HG03575 (cell line): Measurements from ENCODE around the gene NECTIN1.

ENCODE experiments used
- ATAC-seq: cut with Tn5 transposase; IDR thresholded peaks from one replicate; pipeline ENCODE4 v1.9.1; 2021; ENCODE audit not compliant: unreplicated experiment, insufficient number of reproducible peaks, low FRiP score; ENCODE audit errors: extremely low read depth

NECTIN1 gene

GRCh38 chr11:119720311-119720913 is 8.6 kb downstream of the NECTIN1 start:
- no peak for ATAC-seq

- ATAC-seq, result no peak
Measured at GRCh38 chr11:119717839-119718534, 11.0 kb downstream of the NECTIN1 start.

- no peak for ATAC-seq
Measured at GRCh38 chr11:119716582-119717498, 12.2 kb downstream of the NECTIN1 start.

GRCh38 chr11:119714590-119714989 is 14.4 kb downstream of the NECTIN1 start:
- no peak for ATAC-seq

- ATAC-seq, result no peak
Measured at GRCh38 chr11:119714189-119714588, 14.8 kb downstream of the NECTIN1 start.

- no peak for ATAC-seq
Measured at GRCh38 chr11:119713359-119714040, 15.5 kb downstream of the NECTIN1 start.

- no peak for ATAC-seq
Measured at GRCh38 chr11:119712459-119713358, 16.3 kb downstream of the NECTIN1 start.

- ATAC-seq, result no peak
Measured at GRCh38 chr11:119712006-119712405, 17.0 kb downstream of the NECTIN1 start.

GRCh38 chr11:119711476-119711875 is 17.5 kb downstream of the NECTIN1 start:
- no peak for ATAC-seq

- ATAC-seq, result no peak
Measured at GRCh38 chr11:119710417-119710816, 18.6 kb downstream of the NECTIN1 start.

- ATAC-seq, result no peak
Measured at GRCh38 chr11:119709638-119710346, 19.2 kb downstream of the NECTIN1 start.

- no peak for ATAC-seq
Measured at GRCh38 chr11:119709171-119709570, 19.8 kb downstream of the NECTIN1 start.

GRCh38 chr11:119708384-119708783 is 20.6 kb downstream of the NECTIN1 start:
- no peak for ATAC-seq

GRCh38 chr11:119706887-119707286 is 22.1 kb downstream of the NECTIN1 start:
- ATAC-seq, result no peak

GRCh38 chr11:119706029-119706428 is 23.0 kb downstream of the NECTIN1 start:
- no peak for ATAC-seq

- ATAC-seq, result no peak
Measured at GRCh38 chr11:119705362-119705761, 23.6 kb downstream of the NECTIN1 start.

- no peak for ATAC-seq
Measured at GRCh38 chr11:119704849-119705248, 24.2 kb downstream of the NECTIN1 start.
